GM19438 (cell line): Measurements from ENCODE around the gene JADE2.

Experiments
- ATAC-seq: cut with Tn5 transposase; IDR thresholded peaks from one replicate; pipeline ENCODE4 v1.9.1; 2021; ENCODE audit warnings: low read depth; ENCODE audit not compliant: unreplicated experiment

The JADE2 gene

DNA sequence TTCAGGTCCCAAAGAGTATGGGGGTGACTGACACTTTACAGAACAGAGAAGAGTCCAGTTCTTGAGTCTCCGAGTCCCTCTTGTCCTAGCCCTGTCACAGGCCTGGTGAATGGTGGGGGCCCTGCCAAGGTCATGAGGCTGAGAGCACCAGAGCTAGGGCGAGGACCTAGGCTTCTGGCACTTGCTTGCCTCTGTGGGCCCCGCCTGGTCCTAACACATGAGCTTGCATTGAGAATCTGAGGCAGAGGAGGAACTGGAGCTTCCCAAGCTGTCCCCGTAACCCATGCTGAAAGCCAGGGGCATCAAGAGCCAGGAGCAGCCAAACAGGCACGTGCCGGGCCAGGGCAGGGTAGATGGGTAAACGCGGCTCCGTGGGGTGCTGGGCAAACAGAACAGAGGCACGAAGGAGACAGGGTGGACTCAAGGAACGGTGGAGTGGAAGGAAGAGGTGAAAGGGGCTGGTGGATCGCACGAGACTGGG, 41.3 kb downstream of the JADE2 start:
- no peak for ATAC-seq

DNA sequence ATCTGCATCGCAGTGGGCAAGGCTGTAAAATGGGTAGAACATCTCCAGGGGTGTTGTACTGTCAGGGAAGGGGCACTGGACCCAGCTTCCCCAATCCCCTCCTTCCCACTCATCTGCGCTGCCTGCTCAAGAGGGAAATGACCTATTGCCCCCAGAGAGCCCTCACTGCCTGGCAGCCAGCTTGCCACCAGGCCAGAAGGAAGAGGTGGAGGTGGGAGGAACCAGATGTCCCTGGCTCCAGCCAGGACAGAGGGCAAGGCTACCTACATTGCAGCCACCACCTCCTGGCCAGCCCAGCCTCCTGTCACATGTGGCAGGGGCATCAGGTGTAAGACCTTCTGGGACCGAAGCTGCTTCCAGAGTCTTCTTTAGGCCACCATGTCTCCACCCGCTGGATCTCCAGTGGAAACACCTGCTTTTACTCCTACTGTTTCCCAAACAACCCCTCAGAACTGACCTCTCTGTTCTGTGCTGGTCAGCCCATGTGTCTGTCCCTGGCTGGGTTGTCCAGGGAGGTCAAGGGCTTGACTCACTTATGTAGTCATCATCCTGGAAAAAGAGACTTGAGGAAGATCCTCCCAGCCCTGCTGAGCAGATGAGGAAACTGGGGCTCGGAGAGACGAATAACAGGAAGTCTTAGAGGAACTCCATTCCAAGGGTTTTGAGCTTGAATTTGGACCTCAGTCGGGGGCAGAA, 42.3 kb downstream of the JADE2 start:
- ATAC-seq: no peak

DNA sequence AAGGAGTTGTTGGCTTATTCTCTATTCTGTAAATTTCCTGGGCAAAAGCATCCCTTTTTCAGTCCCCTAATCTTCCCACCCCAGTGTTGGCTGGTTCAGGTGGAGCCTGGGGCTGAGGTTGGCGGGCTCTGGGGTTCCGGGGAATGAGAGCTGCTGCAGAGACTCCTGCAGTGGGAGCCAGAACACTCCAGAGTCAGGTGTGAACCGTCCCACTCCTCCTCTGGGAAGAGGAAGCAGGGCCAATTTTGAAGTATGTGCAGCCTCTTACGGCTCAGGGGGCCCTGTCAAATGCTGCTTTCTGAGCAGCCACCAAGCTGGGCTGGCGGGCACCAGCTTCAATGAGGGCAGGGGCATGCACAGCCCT, 42.8 kb downstream of the JADE2 start:
- ATAC-seq: no peak

DNA sequence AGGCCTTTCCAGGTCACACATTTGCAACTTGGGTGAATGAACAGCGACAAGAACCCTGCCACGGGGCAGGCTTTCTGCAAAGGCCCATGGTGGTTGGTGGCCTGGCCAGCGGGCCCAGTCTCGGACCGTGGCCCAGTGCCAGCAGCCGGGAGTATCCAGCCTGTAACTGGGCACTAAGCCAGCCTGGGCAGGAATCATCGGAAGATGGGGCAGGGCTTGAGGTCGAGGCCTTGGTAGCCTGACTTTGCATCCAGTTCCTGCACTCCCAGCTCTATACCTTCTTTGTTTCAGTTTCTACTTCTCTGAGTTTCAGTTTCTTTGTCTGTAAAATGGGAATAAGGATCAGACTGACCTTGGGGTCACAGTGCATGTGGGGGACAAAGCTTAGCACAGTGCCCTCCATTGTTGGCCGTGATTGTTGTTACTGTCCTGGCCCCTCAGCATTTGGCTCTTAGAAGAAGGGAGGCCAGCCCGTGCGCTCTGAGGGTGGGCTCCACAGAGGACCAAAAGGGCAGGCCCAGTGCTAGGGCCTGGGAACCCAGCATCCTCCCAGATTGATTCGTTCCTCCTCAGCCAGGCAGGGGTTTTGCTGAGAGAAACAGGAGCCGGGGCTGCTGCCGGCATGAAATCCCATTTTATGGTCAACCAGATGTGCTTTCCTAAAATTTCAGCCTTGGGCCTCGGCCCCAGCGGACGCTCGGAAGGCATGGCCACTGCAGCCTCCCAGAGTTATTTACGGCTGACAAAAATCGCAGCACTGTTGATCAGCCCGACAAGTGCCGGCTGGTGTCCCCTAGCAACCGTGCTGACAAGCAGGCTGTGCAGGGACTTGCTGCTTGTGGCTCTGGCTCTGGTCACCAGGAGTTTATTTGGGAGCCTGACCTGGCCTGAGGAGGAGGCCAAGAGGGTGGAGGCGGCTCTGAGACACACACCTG, 43.6 kb downstream of the JADE2 start:
- ATAC-seq: no peak

DNA sequence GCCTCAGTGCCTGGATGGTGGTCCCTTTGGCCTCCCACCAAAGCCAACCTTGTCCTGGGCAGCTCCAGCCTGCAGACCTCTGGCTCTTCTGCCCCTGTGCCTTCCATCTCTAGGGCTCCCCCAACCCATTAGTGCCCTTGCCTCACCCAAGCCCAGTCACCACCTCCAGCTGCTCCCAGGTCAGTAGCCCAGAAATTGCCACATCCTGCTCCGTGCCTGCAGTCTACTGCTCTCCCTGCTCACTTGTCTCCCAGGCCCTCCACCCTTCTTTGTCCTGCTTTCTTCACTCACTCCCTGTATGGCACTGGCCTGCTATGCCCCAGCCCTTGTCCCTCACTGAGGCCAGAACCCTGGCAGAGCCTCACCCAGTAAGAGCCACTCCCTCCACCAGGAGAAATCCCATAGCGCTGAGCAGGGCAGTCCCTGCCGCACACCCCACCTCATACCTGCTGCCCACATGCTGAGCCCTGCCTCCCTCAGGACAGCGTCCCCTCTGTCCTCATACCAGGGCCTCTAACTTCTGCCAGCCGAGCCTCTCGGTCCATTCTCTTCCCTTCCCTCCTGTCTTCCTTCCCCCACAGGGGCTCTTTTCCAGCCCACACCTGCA, 44.4 kb downstream of the JADE2 start:
- no peak for ATAC-seq

DNA sequence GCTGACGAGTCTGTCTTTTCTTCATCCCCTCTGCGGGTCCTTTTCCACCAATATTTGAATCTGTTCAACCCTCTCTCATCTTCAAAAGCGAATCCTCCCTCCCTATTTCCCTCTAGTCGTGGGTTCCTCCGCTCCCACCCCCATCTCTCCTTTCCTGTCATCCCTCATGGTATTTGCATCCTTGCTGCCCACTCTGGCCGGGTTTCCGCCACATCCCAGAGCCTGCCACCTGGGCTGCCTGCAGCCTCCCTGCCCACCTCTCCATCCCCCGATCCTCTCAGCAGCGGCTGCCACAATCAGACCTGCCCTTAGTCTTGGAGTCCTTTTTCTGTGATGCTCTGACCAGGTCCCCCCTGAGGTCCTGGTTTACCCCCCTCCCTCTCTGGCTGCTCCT, 44.9 kb downstream of the JADE2 start:
- no peak for ATAC-seq

DNA sequence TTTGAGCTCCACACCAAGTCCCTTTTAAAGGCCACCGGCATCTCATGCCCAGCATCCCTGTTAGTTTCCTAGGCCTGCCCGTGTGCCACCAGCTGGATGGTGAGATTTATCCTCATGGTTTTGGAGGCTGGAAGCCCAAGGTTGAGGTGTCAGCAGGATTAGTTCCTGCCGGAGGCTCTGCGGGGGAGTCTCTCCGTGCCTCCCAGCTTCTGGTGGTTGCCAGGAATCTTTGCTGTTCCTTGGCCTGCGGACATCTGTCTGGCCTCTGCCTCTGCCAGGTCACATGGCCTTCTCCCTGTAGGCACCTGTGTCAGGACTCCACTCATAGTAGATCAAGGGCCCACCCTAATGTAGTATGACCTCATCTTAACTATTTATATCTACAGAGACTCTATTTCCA, 45.4 kb downstream of the JADE2 start:
- no peak for ATAC-seq

DNA sequence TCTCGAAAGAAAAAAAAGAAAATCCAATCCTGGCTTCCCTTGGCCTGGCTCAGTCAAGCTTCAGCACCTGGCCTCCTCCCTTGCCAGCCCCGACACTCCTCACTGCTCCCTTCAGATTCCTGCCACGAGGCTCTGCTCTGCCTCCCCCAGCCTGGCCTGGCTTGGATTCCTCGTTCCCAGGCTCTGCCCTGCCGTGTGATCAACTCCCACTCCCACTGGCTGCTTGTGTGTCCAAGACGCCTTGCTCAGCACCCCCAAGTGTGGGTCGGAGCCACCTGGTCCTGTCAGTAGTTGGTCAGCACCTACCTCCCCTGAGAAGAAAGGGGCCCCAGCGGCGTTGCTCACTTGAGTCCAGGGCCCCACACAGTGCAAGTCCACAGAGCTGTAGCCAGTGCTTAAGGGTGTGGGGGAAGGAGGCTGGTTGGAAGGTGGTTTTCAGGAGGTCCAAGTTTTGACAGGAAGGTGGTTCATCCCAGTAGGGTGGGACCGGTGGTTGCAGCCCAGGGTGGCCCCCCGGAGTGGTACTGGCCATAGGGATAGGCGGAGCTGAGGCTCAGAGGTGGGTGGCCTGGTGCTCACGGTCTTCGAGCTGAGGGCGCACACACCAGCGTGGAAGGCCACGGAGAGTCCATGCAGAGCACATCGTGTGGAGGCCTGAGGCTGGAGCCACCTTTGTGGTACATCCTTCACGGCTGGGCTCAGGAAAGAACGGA, 46.4 kb downstream of the JADE2 start:
- ATAC-seq: no peak

DNA sequence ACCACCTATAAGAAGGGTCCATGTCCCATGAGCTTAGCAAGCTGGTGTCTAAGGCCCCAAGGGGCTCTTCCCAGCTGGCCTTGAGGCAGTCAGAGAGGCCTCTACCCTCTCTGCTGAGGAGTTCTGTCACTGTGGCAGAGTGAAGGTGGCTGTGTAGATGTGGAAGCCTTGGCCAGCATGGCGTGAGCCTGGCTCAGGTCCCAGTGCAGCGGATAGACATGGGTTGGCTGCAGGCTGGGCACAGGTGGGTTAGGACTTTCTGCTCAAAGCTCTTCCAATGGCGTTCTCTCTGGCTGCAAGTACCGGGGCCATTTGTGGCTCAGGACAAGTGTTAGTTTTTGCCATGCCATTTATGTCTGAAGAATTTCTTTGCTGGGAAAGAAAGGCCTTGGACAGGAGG, 47.3 kb downstream of the JADE2 start:
- no peak for ATAC-seq

DNA sequence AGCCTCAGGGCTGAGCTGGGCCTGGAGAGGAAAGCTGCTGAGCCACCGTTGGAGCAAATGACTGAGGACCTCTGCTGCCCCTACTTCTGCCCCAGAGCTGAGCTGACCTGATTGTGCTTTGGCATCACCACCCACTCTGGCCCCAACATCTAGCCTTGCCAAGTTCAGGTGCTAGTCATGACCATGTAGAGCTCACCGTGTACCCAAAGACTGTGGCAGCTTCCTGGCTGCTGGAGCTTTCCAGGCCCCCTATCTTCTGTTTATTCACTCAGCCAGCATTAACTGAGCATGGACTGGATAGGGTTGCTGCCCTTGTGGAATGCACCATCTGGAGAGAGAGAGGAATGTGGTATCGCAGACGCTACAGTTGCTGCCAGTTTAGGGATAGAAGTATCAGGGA, 49.1 kb downstream of the JADE2 start:
- ATAC-seq: no peak

DNA sequence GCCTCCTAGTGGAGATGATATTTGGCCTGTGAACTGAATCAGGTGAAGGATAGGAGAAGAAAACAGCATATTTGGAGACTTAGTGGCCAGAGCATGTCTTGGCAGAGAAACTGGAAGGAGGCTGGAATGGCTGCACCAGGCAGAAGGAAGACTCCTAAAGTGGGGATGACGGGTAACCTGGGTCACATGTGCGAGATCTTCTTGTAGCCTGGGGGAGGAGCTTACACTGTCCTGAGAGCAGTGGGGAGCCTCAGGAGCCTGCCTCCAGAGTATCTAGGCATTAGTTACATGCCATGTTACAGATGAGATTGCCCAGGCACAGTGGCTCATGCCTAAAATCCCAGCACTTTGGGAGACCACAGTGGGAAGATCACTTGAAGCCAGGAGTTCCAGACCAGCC, 49.8 kb downstream of the JADE2 start:
- ATAC-seq: no peak

DNA sequence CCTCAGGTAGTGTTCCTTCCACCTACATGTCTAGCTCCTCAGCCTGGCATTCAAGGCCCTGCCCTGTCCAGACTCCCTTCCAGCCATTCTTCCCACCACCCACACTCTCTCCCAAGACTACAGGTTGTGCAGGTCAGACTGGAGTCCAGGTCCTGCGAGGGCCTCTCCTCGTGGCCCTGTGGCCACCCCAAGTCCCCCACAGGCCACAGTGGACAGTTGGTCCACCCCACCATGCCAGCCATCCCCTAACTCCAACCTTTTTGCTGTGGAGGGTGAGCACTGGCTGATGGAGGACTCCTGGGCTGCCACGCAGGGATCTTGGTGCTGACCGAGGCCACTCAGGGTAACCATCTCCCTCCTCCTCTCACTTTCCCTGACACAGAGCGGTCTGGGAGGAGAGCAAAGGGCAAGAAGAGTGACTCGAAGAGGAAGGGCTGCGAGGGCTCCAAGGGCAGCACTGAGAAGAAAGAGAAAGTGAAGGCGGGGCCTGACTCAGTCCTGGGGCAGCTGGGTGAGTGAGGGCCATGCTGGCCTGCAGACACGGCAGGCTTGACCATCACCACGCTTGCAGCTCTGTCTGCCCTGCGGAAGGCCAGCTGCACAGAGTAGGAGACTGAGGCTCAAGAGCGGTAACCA, 51.0 kb downstream of the JADE2 start:
- no peak for ATAC-seq

DNA sequence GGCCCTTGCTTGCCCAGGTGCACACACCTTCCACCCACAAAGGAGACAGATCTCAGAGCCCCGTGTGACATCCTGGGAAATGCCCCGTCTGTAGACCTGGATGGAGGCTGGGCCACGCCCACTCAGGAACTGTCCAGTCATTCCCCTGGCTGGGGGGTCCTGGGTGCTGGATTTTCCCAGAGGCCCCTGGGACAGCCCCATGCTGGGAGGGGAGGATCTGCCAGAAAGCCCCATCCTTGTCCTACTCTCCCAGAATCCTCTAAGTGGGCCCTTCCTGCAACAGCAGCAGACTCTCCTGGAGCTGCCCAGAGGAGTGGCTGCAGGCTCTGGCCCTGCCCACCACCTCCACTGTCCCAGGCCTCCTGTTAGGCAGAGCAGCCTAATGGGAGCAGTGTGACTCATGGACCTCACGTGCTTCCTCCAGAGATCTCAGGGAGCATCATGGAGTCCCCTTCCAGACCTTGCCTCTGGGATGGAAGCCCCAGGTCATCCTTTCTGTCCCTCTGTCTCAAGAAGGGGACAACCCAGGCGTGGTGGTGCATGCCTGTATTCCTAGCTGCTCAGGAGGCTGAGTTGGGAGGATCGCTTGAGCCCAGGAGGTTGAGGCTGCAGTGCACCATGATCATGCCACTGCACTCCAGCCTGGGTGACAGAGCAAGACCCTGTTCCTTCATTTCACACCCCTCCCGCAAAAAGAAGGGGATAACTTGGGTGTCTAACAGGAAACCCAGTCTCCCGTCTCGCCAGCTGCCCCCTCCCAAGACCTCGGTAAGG, 51.7 kb downstream of the JADE2 start:
- ATAC-seq: no peak

DNA sequence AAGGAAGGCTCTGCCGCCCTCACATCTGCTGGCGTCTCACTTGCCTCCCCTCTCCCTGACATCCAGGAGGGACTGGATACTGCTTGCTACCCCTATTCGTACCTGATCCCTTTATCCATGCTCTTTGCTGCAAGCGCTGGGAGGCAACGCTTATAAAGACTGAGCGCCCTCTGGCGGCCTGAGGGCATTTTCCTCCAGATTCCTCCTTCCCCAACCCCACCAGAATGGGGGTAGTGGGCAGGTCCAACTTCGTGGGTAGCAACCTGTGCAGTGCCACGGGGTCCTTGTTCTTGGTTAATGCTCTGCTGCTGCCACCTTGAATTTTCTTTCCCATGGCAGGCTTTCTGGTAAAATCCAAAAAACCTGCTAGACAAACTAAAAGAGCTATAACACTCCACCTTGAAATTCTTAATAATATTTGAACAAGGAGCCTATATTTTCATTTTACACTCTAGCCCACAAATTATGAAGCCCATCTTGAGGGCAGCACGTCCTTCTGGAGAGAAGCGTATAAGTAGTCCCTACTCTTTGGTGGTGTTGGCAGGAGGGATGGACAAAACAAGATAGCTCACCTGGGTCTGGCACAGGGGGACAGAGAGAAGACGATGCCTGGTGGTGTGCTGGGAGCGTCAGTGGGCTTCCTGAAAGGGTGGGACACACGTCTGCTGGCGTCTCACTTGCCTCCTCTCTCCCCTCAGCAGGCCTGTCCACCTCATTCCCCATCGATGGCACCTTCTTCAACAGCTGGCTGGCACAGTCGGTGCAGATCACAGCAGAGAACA, 52.5 kb downstream of the JADE2 start:
- no peak for ATAC-seq

DNA sequence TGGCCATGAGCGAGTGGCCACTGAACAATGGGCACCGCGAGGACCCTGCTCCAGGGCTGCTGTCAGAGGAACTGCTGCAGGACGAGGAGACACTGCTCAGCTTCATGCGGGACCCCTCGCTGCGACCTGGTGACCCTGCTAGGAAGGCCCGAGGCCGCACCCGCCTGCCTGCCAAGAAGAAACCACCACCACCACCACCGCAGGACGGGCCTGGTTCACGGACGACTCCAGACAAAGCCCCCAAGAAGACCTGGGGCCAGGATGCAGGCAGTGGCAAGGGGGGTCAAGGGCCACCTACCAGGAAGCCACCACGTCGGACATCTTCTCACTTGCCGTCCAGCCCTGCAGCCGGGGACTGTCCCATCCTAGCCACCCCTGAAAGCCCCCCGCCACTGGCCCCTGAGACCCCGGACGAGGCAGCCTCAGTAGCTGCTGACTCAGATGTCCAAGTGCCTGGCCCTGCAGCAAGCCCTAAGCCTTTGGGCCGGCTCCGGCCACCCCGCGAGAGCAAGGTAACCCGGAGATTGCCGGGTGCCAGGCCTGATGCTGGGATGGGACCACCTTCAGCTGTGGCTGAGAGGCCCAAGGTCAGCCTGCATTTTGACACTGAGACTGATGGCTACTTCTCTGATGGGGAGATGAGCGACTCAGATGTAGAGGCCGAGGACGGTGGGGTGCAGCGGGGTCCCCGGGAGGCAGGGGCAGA, 53.3 kb downstream of the JADE2 start:
- ATAC-seq: no peak

DNA sequence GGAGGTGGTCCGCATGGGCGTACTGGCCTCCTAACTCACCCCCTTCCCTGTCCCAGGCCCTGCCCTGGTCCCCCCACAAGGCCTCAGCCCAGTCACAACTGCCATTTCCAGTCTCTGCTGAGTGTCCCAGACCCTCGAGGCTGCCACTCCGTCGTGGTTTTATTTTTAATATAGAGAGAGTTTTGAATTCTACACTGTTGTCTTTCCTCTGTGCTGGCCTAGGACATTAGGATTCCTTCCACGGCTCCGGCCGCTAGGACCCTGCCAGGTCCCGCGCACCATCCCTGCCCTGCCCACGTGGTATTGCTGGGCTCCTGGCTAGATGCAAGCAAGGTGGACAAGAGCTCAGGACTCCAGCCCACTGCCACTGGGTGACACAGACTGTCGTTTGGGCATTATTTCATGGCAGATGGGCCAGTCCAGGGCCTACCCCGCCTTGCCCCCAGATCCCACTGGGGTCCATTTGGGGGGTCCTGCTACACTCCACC, 53.9 kb downstream of the JADE2 start:
- ATAC-seq: no peak

DNA sequence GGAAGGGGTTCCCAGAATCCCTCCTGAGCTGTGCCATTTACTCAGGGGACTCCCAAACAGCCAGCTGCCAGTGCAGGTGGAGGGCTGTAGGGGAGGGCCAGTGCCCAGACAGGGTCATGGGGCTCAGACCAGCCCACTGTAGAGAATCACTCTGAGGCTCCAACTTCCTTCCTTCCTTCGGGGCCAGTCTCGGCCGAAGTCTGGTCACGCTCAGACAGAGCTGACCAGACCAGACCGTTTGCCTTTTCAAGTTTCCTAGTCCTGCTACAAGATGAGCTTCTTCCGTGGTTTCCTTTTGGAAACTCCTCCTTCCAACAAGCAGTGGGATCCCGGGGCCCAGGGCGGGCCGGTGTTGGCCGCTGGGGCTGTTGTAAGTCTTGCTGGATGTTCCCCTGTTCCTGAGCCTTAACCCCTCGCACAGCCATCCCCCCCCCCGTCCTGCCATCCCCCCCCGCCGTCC, 54.6 kb downstream of the JADE2 start:
- no peak for ATAC-seq
